ENCODE data around the gene TBK1. TPM values are rescaled to one million over a fixed set of nuclear protein-coding genes. Genes with fewer than 3 reads are reported as not detected.

The TBK1 gene
- total RNA-seq, 1 donor from 2014 or later: 15.8 TPM

DNA sequence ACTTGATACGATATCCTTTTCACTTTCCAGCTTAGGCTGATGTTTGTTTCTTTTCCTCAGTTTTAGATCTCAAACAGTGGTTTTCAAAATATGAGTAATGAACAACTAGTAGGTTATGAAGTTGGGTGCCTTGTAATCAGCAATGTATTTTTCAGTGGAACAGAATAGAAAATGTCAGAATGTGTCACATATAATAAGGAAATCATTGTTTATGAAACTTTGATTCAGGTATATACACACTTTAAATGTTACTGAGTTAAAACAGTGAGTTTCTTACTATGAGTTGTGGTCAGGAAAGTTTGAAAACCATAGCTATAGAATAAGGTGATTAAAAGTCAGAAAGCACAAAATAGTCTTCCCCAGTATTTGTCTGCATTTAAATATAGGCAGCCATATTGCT, 39.8 kb downstream of the TBK1 start:
- H3K36me3 Mint-ChIP-seq (ENCODE audit: unreplicated experiment): no peaks in the 10 kb centered on the region
- no peaks in the 10 kb centered on the region for H3K27me3 Mint-ChIP-seq (ENCODE audit: unreplicated experiment)
- no peak overlapping the region for H3K4me3 Mint-ChIP-seq (ENCODE audit: unreplicated experiment)
- no peaks in the 10 kb centered on the region for H3K9me3 Mint-ChIP-seq (ENCODE audit: unreplicated experiment)
- no peak overlapping the region for H3K27ac Mint-ChIP-seq (ENCODE audit: unreplicated experiment)
- no peaks in the 10 kb centered on the region for H3K4me1 Mint-ChIP-seq (ENCODE audit: low read depth, unreplicated experiment)
- DNase-seq: no peak
- no peak for TF ChIP-seq CTCF (IDR thresholded peaks at IDR 0.05; ENCODE audit: partially characterized antibody, unreplicated experiment)

- Mint-ChIP-seq H3K9me3 (ENCODE audit: unreplicated experiment) (no peaks in the 10 kb centered on the region), H3K4me3 (ENCODE audit: unreplicated experiment) (no peak overlapping the region), H3K27ac (ENCODE audit: unreplicated experiment) (no peak overlapping the region), H3K36me3 (ENCODE audit: unreplicated experiment) (no peaks in the 10 kb centered on the region), H3K4me1 (ENCODE audit: low read depth, unreplicated experiment) (no peaks in the 10 kb centered on the region), H3K27me3 (ENCODE audit: unreplicated experiment) (no peaks in the 10 kb centered on the region)
- TF ChIP-seq CTCF (IDR thresholded peaks at IDR 0.05; ENCODE audit: partially characterized antibody, unreplicated experiment): no peak
- no peak for DNase-seq
Measured at GRCh38 chr12:64493513-64493912, 41.6 kb downstream of the TBK1 start.

DNA sequence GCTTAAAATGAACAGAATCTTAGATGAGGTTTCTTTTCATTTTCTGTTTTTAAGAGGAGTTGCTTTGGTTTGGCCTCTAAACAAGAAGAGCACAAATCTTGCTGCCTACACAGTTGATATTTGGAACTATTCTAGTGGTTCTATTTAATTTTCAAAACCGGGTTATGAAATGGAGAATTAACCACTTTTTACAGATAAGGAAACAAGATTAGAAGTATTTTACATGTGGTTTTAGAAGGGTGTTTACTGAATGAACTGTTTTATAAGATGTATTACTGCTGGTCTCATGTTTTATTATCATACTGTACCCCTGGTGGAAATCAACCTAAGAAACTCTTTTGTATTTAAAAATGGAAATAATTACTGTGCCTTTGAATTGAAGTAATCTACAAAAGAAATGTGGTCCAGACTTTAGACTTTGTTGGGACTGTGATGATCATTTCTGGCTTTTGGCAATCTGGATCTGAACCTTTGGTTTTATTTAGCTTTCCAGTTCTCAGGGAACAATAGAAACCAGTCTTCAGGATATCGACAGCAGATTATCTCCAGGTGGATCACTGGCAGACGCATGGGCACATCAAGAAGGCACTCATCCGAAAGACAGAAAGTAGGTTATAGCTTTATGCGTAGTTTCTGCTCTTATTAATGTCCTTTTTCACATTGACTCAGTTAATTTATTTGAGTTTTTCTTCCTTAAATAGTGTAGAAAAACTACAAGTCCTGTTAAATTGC, 43.2 kb downstream of the TBK1 start:
- Mint-ChIP-seq H3K27me3 (ENCODE audit: unreplicated experiment) (no peaks in the 10 kb centered on the region), H3K27ac (ENCODE audit: unreplicated experiment) (no peak overlapping the region), H3K4me1 (ENCODE audit: low read depth, unreplicated experiment) (no peaks in the 10 kb centered on the region), H3K4me3 (ENCODE audit: unreplicated experiment) (no peak overlapping the region), H3K36me3 (ENCODE audit: unreplicated experiment) (no peaks in the 10 kb centered on the region), H3K9me3 (ENCODE audit: unreplicated experiment) (no peaks in the 10 kb centered on the region)
- no peak for DNase-seq
- no peak for TF ChIP-seq CTCF (IDR thresholded peaks at IDR 0.05; ENCODE audit: partially characterized antibody, unreplicated experiment)

DNA sequence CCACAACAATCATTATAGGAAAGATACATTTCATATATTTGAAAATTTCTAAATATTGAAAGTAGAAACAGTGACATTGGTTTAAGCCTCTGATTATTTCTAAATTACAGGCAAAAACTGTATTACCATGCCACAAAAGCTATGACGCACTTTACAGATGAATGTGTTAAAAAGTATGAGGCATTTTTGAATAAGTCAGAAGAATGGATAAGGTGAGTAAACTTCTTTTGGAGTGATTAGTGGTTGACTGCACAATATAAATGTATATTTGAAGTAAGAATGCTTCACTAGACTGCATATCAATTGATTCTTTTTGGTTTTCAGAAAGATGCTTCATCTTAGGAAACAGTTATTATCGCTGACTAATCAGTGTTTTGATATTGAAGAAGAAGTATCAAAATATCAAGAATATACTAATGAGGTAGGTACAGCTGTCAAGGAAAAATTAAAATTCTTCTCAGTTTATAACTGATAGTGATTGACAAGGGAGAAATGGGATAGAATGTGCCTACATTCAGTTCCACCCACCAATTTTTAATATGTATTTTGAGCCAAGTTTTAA, 45.0 kb downstream of the TBK1 start:
- no peaks in the 10 kb centered on the region for H3K27me3 Mint-ChIP-seq (ENCODE audit: unreplicated experiment)
- no peaks in the 10 kb centered on the region for H3K36me3 Mint-ChIP-seq (ENCODE audit: unreplicated experiment)
- H3K4me1 Mint-ChIP-seq (ENCODE audit: low read depth, unreplicated experiment): no peaks in the 10 kb centered on the region
- TF ChIP-seq CTCF (IDR thresholded peaks at IDR 0.05; ENCODE audit: partially characterized antibody, unreplicated experiment): no peak
- H3K9me3 Mint-ChIP-seq (ENCODE audit: unreplicated experiment): no peaks in the 10 kb centered on the region
- H3K27ac Mint-ChIP-seq (ENCODE audit: unreplicated experiment): no peak overlapping the region
- H3K4me3 Mint-ChIP-seq (ENCODE audit: unreplicated experiment): no peak overlapping the region
- no peak for DNase-seq

DNA sequence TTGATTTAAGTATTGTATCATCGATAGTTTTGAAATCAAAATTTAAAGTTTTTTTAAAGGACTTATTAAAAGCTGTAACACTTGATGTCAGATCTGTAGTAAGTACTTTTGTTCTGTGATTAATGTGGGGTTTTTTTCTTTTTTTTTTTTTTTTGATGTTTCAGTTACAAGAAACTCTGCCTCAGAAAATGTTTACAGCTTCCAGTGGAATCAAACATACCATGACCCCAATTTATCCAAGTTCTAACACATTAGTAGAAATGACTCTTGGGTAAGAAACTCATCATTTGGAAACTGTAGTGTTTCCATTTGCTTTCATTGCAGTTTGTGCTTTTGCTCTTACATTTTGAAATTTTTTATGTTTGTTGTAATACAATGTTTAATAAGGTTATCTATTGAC, 45.6 kb downstream of the TBK1 start:
- no peak overlapping the region for H3K4me3 Mint-ChIP-seq (ENCODE audit: unreplicated experiment)
- no peak overlapping the region for H3K27ac Mint-ChIP-seq (ENCODE audit: unreplicated experiment)
- H3K4me1 Mint-ChIP-seq (ENCODE audit: low read depth, unreplicated experiment): no peaks in the 10 kb centered on the region
- TF ChIP-seq CTCF (IDR thresholded peaks at IDR 0.05; ENCODE audit: partially characterized antibody, unreplicated experiment): no peak
- H3K27me3 Mint-ChIP-seq (ENCODE audit: unreplicated experiment): no peaks in the 10 kb centered on the region
- DNase-seq: no peak
- no peaks in the 10 kb centered on the region for H3K36me3 Mint-ChIP-seq (ENCODE audit: unreplicated experiment)
- H3K9me3 Mint-ChIP-seq (ENCODE audit: unreplicated experiment): no peaks in the 10 kb centered on the region

Data from glutamatergic neuron (in vitro differentiated cells).